NCI-H526 (cell line): ENCODE data around the gene IFT22.

Experiments
- DNase-seq, 2 experiments: peaks; one replicate each; lab custom pipeline; 2025; lab: John Stamatoyannopoulos, UW

IFT22 gene

DNA sequence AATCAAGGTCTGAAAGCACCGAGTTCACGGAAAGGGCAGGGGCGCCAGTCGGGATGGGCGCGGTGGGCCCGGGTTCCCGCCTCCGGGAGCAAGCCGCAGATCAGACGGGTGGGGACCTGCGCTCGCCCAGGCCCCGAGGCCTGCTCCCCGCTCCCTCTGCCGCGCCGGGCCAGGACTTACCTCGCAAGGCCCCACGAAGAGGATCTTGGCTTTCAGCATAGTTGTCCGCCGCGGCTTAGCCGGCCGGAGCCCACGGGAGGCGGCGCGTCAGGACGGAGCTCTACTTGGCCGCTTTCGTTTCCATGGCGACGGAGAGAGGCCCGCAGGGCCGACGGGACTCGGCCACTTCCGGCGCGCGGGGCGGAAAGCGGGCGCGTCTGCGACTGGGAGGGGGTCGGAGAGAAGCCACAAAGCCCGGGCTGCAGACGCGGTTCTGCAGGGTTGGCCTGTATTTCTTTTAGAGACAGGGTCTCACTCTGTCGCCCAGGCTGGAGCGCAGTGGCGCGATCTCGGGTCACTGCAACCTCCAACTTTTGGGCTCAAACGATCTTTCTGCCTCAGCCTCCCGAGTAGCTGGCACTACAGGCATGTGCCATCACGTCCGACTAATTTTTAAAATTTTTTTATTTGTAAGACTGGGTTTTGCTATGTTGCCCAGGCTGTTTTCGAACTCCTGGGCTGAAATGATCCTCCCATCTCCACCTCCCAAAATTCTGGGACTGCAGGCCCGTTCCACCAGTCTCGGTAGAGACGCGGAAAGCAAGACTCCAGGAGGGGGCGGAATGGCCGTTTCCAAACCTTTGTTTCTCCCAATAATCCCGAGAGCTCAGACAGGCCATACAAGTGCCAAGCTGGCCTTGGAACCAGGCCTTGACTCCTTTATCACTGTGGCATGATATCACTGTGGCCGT lies at the start of gene IFT22:
IFT22 (minus strand) TSS at position 322 of the 911 bp plus-strand sequence; CDS start at position 219, 103 bp downstream.
- DNase-seq = peak; percentile 78 to 98

DNA sequence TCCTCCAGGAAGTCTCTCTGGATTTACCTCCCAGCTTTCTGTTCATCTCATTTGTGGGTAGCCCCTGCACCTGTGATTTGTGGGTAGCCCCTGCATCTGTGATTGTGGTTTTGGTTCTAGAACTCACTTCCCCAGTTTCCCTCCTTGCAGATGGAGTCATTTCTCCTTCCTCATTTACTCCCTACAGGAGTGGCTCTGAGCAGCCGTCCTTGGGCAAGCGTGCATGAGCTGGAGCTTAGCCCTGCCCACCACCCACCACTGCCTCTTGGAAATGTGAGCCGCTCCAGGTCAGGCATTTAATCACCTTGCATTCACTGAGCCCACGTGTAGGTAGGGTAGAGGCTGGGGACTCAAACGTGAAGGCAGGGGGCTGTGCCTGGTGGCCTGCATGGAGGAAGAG lies 49.2 kb upstream of the IFT22 start:
- no peak for DNase-seq

DNA sequence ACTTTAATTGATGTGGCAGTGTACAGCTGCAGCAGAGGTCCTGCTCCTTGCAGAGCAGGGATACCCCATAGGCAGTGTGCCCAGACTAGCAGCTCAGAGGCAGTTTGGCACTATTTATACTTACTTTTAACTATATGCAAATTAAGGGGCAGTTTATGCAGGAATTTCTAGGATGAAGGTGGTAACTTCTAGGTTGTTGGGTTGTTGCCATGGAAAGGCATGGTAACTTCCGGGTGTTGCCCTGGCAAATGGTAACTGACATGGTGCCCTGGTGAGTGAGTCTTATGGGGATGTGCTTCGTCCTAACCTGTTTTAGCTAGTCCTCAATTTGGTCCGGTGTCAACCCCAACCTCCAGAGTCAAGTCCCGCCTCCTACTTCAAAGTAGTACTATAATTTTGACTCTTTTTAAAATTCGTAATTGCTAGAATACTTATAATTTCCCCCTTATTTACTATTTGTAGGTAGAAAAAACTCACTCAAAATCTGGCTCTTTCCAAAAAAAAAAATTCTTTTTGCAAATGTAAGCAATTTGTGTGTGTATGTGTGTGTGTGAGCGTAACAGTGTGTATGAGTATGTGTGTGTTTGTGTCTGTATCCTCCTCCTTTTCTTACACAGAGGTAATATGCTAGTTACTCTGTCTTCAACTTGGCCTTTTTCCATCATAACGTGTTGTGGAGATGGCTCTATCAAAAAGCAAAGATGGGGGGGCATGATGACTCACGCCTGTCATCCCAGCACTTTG lies 47.0 kb upstream of the IFT22 start:
- no peak for DNase-seq

DNA sequence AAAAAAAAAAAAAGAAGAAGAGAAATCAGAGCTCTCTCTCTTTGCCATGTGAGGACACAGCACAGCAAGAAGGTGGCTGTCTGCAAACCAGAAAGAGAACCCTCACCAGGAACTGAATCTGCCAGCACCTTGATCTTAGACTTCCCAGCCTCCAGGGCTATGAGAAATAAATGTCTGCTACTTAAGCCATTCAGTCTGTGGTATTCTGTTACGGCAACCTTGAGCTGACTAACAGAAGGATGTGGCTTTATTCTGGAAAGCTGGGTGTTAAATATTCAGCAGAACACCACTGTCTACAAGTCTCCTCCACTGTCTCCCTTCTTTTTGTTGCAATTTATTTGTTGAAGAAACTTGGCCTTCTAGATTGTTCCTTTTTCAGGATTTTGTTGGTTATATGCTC lies 46.1 kb upstream of the IFT22 start:
- DNase-seq = no peak

DNA sequence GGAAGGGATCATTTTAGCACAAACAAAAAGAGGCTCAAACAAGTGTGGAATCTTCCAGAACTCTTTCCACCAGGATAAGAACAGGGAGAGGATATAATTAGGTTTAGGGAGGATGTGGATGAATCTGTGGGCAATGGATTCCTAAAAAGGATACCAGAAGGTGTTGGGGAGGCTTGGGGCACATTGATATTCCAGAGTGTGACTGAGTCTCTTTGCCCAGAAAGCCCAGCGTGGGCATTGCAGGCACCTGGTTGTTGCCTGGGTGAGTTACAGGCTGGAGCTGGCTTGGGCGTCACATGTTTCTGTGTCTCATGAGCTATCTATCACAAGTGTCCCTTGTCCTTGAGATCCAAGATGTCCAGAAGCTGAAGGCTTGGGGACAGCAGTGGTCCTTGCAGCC lies 44.3 kb upstream of the IFT22 start:
- DNase-seq = no peak

DNA sequence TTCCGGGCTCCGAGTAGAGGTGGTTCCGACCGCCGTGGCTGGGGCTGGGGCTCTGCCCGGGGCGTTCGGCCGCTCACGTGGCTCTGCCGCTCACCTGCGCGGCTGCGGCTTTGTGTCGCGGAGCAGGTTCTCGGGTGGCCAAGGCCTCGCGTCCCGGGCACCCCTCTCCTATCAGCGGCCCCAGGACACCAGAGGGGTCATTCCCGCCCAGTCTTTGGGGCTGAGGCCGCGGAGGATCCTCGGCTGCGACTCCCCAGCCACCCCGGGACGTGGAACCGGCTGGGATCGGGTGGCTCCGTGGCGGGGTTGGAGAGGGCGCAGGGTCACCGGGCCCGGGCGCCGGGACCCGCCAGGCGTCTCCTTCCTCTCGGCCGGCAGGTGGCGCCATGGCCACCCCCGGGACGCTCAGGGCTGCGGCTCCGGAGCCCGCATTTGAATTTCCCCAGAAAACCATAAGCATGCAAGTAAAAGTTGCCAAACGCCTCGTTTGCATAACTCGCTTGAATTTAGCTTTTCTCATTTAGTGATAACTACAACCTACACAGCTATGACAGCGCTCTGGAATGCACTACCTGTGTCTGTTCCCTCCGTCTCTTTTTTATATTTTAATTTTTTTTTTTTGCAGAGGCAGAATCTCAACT lies 42.2 kb upstream of the IFT22 start:
- DNase-seq = peak; percentile 79 to 92

DNA sequence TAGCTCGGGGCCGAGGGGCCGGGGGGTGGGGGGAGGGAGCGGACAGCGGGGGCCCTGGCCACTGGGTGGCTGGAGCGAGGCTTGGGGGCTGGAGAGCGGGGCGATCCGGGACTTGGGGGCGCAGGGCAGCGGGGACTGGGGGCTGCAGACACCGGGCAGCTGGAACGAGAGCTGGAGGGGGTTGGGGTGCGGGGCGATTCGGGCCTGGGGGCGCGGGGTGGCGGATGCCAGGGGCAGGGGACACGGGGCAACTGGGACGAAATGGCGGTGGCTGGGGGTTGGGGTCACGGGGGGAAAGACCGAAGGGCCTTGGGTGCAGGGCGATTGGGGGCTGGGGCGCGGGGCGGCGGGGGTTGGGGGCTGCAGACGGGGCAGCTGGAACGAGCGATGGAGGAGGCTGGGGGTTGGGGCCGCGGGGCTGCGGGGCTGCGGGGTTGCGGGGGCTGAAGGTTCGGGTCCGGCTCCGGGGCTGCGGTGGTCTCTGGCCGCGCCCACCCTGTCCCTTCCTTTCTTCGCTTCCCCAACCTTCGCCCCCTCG lies 41.7 kb upstream of the IFT22 start:
- no peak for DNase-seq

DNA sequence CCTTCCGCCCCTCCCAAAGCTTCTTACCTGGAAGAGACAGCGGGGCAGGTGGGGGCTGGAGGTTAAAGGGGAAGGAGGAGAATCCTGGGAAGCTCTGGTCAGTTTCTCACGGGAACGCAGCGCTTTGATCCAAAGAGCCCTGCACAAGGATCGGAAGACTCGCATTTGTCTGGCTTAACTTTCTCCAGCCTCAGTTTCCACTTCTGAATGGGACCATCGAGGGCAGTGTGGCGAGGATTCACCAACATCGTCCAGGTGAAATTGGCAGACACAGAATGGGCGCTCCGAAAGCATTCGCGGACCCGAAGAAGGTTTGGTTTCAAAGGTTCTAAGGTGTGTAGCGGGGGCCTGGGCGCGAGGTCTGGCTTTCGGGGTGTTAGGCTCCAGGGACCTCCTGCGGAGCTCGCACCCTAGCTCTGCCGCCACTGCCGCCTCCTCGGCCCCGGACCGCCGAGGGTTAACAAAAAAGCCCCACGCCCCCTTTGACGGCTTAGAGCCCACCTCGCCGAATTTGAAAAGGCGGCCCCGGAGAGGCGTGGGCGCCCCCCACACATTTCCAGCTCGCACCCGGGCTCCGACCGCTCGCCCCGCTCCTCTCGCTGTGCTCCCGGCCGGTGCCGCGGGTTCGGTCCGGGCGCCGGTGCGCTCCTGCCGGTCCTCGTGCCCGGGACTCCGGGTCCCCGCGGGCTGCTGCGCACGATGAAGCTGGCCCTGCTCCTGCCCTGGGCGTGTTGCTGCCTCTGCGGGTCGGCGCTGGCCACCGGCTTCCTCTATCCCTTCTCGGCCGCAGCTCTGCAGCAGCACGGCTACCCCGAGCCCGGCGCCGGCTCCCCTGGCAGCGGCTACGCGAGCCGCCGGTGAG lies 41.0 kb upstream of the IFT22 start, which contains the start of gene COL26A1:
COL26A1 (plus strand) TSS at position 542 of the 862 bp plus-strand sequence; CDS start at position 700, 158 bp downstream.
- DNase-seq = peak in 1 of 2 experiments; percentile 80

DNA sequence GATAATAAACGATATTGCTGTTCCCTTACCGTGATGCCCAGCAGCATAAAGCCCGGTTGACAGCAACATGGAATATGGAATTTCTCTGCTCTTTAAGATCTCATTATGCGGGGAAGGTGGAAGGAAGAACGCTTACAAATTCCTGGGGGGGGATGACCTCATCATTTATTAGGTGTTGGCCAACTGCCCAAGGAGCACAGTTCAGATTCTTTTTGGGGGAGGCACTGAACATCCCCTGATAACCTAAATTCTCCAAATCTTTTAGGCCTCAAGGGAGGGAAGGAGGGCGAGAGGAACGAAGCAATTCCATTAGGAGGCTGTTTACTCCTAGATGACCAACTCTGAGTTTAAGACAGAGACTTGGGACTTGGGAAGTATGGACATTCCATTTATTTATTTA lies 35.8 kb upstream of the IFT22 start:
- no peak for DNase-seq

DNA sequence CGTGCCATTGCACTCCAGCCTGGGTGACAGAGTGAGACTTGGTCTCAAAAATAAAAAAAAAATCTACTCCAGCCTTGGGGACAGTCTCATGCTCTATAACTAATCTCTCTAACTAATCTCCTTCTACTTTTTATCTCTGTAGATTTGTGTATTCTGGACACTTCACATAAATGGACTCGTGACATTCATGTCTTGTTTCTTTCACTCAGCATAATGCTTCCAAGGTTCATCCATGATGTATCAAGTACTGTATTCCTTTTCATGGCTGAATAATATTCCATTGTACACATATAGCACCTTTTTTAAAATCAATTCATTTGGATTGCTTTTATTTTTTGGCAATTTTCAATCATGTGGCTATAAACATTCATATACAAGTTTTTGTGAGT lies 31.3 kb upstream of the IFT22 start:
- DNase-seq = no peak

DNA sequence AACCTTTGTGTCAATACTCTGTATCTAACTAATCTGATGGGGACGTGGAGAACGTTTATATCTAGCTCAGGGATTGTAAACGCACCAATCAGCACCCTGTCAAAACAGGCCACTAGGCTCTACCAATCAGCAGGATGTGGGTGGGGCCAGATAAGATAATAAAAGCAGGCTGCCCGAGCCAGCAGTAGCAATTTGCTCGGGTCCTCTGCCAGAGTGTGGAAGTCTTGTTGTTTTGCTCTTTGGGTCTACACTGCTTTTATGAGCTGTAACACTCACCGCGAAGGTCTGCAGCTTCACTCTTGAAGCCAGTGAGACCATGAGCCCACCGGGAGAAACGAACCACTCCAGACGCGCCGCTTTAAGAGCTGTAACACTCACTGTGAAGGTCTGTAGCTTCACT lies 27.7 kb upstream of the IFT22 start:
- peak in 1 of 2 experiments; percentile 47 for DNase-seq

DNA sequence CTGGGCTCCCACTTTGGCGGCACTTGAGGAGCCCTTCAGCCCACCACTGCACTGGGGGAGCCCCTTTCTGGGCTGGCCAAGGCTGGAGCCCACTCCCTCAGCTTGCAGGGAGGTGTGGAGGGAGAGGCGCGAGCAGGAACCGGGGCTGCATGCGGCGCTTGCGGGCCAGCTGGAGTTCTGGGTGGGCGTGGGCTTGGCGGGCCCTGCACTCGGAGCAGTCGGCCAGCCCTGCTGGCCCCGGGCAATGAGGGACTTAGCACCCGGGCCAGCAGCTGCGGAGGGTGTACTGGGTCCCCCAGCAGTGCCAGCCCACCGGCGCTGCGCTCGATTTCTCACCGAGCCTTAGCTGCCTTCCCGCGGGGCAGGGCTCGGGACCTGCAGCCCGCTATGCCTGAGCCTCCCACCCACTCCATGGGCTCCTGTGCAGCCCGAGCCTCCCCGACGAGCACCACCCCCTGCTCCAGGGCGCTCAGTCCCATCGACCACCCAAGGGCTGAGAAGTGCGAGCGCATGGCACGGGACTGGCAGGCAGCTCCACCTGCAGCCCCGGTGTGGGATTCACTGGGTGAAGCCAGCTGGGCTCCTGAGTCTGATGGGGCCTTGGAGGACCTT lies 26.9 kb upstream of the IFT22 start:
- DNase-seq = peak in 1 of 2 experiments; percentile 29

DNA sequence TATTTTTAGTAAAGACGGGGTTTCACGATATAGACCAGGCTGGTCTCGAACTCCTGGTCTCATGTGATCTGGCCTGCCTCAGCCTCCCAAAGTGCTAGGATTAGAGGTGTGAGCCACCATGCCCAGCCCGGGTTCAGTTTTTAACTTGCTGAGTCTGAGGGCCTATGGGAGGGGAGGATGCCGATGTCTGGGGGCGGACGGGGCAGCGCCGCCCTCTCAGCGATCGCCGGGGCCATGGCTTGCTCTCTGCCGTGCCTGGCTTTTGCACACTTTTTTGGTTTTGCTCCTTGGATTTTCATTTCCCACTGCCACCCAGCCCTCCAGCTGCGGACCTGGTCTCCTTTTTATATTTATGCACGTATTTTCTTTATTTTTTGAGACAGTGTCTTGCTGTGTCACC lies 25.9 kb upstream of the IFT22 start:
- no peak for DNase-seq

DNA sequence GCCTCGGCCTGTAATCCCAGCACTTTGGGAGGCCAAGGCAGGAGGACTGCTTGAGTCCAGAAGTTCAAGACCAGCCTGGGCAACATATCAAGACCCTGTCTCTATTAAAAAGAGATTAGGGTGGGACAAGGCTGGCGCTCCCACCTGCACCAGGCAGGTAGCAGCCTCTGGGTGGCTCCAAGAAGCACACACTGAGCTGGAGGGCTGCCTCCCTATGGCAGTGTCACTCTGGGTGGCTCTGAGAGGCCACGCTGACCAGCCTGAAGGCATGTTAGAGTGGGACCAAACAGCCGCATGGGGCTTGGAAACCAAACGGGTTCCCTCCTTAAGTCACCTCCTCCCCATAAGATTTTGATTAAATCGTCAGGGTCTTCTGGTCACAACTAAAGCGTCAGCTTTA lies 21.3 kb upstream of the IFT22 start:
- no peak for DNase-seq

DNA sequence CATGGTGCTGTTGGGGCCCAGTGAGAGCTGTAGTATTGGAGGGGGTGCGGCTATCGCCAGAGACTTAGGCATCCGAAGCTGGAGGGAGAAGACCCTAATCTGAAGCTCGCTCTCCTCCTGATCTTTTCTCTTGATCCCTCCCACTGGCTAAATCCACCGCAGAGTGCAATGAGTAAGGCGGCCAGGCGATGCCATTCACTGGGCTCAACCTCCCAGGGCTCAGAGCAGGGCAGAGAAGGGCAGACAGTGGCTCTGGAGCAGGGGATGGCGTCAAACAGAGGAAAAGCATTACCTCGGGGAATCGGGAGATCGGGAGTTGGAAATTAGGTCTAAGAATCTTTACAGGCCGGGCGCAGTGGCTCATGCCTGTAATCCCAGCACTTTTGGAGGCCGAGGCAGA lies 18.8 kb upstream of the IFT22 start:
- DNase-seq = no peak

DNA sequence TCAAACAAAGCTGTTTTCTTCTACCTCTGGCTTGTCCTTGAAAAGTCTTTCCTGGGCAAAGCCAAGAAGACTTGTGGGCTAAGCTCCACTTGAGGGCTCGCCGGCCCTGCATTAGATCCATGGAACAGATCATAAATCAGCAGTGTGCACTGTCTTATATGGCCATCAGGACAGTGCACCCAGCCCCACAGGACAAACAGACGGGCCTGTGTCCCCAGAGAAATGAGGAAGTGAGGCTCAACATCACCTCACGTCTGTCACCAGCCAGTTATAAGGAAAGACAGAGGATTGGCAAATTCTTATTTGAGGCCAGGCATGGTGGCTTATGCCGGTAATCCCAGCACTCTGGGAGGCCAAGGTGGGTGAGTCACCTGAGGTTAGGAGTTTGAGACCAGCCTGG lies 12.3 kb upstream of the IFT22 start:
- DNase-seq = no peak

DNA sequence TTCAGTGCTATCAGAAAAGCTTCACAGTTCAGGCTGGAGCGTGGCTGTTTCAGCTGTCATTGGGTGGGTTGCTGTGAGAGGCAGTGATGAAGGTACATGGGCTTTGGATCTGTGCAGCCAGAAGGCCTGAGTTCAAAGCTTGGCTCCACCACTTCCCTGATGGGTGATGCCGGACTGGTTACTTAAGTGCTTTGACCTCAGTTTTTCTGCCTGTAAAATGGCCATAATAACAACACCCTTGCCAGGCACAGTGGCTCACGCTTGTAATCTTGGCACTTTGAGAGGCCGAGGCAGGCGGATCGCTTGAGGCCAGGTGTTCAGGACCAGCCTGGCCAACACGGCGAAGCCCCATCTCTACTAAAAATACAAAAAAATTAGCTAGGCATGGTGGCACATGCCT lies 10.4 kb upstream of the IFT22 start:
- no peak for DNase-seq

DNA sequence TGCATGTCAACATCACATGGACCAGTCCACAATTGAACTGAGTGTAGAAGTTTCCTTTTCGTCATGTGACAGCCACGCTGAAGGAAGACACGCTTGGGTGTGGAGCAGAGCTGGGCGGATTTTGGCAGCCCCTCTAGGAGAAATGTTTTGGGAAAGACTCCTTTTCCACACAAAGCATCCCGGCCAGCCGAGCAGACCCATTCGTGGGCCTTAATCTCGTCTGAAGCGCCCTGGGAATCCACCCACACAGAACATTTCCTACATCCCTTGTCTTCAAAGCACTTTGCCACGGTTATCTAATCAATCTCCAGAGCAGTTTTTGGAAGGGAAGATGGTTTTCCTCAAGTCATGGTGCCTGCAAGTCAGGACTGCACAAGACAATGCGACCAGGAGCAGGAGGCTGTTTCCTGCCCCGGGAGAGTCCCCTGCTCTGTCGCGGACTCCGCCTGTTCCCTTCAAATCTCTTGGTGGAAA lies 8.4 kb upstream of the IFT22 start:
- no peak for DNase-seq

DNA sequence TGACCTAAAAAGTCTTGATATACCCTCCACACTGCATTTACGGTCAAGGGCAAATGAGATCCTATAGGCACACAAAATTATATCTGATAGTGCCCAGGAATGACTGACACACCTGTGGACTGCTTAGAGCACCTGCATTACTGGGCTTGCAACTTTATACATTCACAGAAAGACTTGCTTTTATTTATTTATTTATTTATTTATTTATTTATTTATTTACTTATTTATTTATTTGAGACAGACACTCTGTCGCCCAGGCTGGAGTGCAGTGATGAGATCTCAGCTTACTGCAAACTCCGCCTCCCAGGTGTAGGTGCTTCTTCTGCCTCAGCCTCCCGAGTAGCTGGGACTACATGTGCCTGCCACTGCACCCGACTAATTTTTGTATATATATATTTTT lies 6.5 kb upstream of the IFT22 start:
- no peak for DNase-seq

DNA sequence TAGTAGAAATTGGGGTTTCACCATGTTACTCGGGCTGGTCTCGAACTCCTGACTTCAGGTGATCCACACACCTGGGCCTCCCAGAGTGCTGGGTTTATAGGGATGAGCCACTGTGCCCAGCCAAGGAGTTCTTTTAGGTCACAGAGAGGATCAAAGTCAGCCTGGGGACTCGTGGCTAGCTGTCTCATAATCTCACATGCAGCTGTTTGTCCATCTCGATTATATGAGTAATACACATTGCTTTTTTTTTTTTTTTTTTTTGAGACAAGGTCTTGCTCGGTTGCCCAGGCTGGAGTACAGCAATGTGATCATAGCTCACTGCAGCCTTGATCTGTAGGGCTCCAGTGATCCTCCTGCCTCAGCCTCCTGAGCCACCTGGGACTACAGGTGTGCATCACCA lies 2.2 kb downstream of the IFT22 start:
- DNase-seq = no peak

DNA sequence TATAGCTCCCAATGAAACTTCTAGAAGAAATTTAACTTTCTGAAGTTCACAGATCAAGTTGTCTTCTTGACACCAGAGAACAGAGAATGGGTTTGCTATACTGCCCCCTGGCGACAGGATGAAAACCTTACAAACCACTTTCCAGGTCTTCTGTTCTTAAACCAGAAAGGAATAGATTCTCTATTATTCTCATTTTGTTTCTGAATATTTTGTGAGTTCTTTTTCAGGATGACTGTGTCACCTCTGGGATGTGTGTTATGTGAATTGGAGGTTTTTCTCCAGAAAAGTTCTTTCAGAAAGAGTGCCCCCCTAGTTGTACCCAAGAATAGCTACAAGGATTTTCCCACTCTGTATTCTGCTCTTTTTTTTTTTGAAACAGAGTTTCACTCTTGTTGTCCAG lies 6.3 kb downstream of the IFT22 start:
- peak; percentile 4 to 71 for DNase-seq
